NCI-H1417 treated with DMSO at 0.1 percent for 48 hours (cell line): ENCODE data around the gene ASZ1.
"Not testable (repeated sequence)": the region's sequence is repeated elsewhere in the genome, so short reads cannot be mapped to it uniquely, and the experiment has no call there.

ENCODE experiments used
- DNase-seq: peaks from one replicate; lab custom pipeline; 2025; lab: John Stamatoyannopoulos, UW

Gene ASZ1, protein sequence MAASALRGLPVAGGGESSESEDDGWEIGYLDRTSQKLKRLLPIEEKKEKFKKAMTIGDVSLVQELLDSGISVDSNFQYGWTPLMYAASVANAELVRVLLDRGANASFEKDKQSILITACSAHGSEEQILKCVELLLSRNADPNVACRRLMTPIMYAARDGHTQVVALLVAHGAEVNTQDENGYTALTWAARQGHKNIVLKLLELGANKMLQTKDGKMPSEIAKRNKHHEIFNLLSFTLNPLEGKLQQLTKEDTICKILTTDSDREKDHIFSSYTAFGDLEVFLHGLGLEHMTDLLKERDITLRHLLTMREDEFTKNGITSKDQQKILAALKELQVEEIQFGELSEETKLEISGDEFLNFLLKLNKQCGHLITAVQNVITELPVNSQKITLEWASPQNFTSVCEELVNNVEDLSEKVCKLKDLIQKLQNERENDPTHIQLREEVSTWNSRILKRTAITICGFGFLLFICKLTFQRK

GRCh38 chr7:117427258-117427701, at the start of gene ASZ1:
Gene ASZ1, minus strand, starts transcription at chr7:117427493. Its CDS starts 33 bp downstream, at chr7:117427460.
- DNase-seq = no peak

DNA sequence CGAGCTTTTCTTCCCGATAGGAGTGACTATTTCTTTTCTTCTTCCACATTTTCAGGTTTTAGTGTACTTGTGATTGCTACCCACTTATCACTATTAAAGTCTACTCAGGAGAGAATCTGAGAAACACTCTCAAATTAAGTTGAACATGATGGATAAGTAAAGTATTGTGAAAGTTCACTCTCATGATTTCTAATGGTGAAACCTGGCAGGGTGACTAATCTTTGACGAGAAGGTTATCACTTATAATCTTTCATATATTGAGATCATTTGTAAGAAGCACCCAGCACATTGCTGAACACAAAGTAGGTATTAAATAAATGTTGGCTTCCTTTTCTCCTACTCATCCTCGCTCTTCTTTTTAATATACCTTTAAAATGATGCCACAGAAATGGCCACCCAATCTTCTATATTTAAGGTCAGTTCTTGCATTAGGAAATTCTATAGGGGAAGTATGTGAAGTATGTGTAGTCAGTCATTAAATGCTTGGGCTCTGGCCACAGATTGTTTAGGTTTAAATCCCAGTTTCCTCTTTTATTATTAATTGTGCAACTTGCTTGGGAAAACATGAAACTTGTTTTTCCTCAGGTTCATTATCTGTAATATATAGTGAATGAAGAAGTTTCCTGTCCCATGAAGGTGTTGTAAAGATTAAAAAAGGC, 49.4 kb upstream of the ASZ1 start:
- no peak for DNase-seq

DNA sequence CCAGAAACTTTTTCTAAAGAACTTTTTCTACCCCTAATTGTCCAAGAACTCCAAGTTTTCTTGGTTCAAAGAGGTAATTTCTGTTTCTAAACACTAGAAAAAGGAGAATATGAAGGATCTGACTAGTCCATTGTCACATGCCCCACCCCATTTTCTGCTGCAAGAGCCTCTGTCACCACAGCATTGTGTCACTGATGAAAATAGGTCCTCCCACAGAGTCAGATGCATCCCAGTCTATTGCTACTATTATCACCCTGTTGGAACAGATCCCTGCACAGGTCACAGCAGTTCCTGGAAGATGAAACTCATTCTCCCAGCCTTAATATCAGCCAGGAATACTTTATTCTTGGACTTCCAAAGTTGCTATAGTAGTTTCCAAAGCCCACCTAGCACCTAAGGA, 45.0 kb upstream of the ASZ1 start:
- DNase-seq = no peak

GRCh38 chr7:117470777-117471176, 43.5 kb upstream of the ASZ1 start:
- no peak for DNase-seq

GRCh38 chr7:117468174-117468573, 40.9 kb upstream of the ASZ1 start:
- no peak for DNase-seq

GRCh38 chr7:117460815-117461214, 33.5 kb upstream of the ASZ1 start:
- DNase-seq = not testable (repeated sequence)

- DNase-seq = no peak
Observed at GRCh38 chr7:117459735-117460134, 32.4 kb upstream of the ASZ1 start.

DNA sequence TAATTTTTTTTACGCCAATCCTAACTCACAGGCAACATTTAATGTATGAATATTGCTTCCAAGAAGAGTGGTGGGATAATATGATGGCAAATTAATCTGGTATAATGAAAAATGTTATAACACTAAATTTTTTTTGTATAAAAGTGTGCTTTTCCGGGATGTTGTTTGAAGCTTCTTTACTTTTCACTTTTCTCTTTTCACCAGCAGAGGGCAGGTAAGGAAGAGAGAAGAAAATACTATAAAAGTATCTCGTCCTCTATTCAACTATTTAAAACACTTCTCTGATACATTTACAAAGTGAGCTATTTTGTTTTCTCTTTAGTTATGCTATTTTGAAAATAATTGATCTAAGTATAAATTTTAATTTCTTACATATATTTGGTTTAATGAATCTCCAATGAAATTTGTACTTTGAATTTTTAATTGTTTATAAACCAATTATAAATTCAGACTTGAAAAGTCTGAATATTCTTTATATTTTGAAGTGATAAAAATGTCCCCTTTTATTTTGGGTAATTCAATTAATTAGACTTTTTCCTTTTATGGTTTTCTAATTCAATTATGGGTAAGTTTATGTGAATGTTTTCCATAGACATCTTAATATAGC, 31.8 kb upstream of the ASZ1 start:
- peak; percentile 14 for DNase-seq

- no peak for DNase-seq
Observed at GRCh38 chr7:117448655-117449054, 21.4 kb upstream of the ASZ1 start.

DNA sequence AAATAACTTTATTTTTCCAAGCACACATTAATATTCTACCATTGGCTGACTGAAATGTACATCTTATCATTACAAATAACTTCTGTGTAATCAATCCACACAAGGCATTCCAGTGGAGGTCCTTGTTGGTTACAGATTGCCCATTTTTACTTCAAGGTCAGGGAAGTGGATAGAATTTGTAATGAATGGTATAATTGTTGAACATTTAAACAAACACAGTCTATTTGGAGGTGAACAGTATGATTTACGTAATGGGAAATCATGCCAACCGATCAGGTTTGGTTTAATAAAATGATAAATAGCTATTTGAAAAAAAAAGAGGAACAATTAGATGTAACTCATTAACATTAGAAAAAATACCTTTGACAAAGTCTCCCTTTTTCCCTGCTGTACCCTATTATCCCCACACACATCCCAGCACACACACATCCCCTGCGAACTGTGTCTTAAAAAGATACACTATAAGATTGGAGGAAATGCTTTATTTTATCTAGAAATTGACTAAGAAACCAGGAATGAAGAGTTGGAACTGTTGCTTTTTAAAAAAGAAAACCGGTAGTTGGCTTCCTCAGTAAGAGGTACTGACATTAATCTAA, 19.0 kb upstream of the ASZ1 start:
- no peak for DNase-seq

DNA sequence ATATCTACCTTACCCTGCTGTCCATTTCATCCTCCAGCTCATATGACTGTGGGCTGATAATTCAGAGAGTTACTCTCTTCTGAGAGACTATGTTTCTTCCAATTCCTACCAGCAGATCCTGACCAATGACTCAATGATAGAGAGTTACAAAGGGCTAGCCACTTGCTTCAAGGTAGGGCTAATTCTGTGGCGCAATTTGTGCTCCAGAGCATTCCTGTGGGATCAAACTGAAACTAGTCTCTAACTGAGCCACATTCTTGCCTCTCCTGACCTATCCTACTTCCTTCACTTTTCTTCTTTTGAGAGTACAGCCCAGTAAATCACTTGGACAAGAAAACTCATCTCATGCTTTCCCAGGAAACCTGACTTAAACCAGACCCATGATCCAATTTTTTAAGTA, 17.9 kb upstream of the ASZ1 start:
- no peak for DNase-seq

- no peak for DNase-seq
Observed at GRCh38 chr7:117444646-117445045, 17.4 kb upstream of the ASZ1 start.

DNA sequence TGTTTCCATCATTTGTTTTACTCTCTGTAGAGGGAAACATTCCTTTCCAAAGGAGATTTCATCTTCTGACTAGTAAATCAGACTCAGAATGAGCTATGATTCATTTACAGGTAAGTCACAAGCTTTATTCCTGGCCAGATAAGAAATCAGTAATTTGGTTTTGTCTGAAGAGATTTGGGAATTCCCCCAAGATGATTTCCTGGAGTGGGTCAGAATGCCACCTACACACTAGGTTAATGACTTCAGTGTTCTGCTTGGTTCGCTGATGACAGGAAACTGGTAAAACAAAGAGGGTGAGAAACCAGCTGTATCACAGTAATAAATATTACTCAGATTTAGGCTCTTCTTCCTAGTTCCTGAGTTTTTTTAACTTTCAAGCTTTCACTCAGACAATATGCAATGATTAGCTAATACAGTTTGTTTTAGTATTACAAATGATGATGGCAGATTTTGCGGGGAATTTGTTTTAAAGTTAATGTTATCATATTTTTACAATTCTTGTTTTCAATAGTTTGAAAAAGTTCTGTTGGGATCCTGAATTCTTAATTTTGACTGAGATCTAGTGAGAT, 8.3 kb upstream of the ASZ1 start:
- DNase-seq = no peak

- DNase-seq = no peak
Observed at GRCh38 chr7:117424090-117424829, 3.0 kb downstream of the ASZ1 start.

- not testable (repeated sequence) for DNase-seq
Observed at GRCh38 chr7:117414591-117414990, 12.7 kb downstream of the ASZ1 start.

DNA sequence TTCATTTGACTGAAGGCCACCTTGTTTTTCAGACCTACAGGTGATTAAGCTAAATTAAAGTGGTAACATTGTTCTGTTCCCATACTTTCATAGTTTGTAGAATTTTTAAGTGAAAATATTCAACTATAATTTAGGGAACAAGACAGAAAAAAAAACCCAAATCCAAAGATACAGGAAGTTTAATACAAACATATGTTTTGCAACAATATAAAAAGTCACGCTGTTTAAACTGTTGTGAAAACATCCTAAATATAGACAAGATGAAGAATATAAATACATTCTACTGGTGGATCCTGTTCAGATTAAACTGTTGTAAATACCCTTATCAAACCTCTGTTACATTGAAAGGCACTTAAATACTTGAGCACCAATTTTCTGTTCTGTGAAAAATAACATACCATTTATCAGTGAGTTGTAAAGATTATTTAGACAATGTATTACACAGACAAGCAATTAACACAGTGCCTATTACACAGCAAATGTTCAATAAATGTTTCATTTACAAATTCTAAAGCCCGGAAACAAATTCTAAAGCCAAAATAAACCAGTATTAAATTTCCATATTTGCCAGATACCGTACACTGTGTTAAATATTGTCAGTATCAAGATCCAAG, 14.2 kb downstream of the ASZ1 start:
- no peak for DNase-seq

GRCh38 chr7:117412390-117412789, 14.9 kb downstream of the ASZ1 start:
- no peak for DNase-seq

DNA sequence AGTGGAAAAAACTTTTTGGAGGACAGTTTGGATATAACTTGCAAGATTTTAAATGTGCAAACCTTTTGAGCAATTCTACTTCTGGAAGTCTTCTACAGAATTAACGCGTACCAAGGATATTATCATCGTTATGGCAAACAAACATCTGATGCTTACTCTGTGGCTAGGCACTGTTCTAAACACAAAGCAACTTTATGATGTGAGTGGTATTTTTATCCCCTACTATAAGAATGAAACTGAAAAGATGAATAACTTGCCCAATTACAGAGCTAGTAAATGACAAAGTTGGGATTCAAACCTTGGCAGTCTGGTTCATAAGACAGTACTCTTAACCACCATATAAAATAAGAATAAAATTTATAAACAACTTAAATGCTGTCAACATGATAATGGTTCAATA, 15.8 kb downstream of the ASZ1 start:
- no peak for DNase-seq

GRCh38 chr7:117408831-117409230, 18.5 kb downstream of the ASZ1 start:
- no peak for DNase-seq

GRCh38 chr7:117405519-117405918, 21.8 kb downstream of the ASZ1 start:
- DNase-seq = no peak

- no peak for DNase-seq
Observed at GRCh38 chr7:117403737-117404136, 23.6 kb downstream of the ASZ1 start.
